ENCODE measurements around the gene LACTB.

Gene LACTB

DNA sequence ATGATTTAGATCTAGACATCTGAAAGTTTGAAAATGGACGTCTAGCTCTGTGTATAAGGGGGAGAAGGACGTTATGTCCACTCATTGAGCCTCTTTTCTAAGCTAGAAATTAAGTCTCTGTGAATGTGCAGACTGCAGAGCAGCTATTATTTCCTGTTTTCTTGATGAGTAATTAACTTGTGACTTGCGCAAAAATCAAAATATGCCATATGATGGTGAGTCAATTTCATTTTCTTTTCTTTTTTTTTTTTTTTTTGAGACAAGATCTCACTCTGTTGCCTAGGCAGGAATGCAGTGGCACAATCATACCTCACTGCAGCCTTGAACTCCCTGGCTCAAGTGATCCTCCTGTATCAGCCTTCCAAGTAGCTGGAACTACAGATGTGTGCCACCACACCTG, 14.1 kb downstream of the LACTB start:
- Histone ChIP-seq H3K4me2 (ENCODE audit: low read depth, low read length, poor library complexity, severe bottlenecking) (no peak overlapping the region), H3K9ac (ENCODE audit: low read length) (no peak overlapping the region), H3K36me3 (ENCODE audit: low read length) (no peaks in the 10 kb centered on the region), H4K20me1 (ENCODE audit: low read depth, low read length) (no peaks in the 10 kb centered on the region), H3K27ac (ENCODE audit: low read depth, low read length) (no peak overlapping the region), H3K9me2 (replicated peaks; ENCODE audit: insufficient read depth, low read length) (no peaks in the 10 kb centered on the region), H3K79me2 (ENCODE audit: insufficient read depth, low read length) (no peaks in the 10 kb centered on the region), H3K4me3 (ENCODE audit: insufficient read depth, low read length, poor library complexity, severe bottlenecking) (no peak overlapping the region), H3K9me3 (ENCODE audit: insufficient read depth, low read length) (no peaks in the 10 kb centered on the region), H3K27me3 (ENCODE audit: low read length) (no peaks in the 10 kb centered on the region), H2AFZ (ENCODE audit: low read depth, low read length, severe bottlenecking) (no peak overlapping the region), H3F3A (ENCODE audit: insufficient read depth) (no peaks in the 10 kb centered on the region)
- TF ChIP-seq, protein P1, sequence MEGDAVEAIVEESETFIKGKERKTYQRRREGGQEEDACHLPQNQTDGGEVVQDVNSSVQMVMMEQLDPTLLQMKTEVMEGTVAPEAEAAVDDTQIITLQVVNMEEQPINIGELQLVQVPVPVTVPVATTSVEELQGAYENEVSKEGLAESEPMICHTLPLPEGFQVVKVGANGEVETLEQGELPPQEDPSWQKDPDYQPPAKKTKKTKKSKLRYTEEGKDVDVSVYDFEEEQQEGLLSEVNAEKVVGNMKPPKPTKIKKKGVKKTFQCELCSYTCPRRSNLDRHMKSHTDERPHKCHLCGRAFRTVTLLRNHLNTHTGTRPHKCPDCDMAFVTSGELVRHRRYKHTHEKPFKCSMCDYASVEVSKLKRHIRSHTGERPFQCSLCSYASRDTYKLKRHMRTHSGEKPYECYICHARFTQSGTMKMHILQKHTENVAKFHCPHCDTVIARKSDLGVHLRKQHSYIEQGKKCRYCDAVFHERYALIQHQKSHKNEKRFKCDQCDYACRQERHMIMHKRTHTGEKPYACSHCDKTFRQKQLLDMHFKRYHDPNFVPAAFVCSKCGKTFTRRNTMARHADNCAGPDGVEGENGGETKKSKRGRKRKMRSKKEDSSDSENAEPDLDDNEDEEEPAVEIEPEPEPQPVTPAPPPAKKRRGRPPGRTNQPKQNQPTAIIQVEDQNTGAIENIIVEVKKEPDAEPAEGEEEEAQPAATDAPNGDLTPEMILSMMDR (IDR thresholded peaks at IDR 0.05; ENCODE audit: insufficient read depth, low read length, poor library complexity, severe bottlenecking), result no peak
- no peak for TF ChIP-seq EZH2phosphoT487 (conservative IDR thresholded peaks at IDR 0.05; ENCODE audit: low read length)

DNA sequence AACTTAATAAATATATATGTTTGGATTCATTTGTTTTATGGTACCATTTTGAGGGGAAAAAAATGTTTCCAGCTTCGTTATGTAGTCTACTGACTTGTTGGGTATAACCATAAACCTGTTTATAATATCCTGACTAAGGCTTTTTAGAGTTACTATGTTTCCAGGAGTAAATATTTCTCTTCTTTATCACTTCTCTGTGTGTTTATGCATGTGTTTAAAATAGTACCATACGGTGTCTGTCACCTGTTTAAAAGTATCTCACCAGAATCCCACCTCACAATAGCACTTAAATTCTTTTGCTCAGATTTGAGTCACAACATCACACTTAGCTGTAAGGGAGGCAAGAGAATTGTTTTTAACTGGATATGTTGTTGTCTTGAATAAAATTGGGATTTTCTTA, 15.1 kb downstream of the LACTB start:
- Histone ChIP-seq H3K27me3 (ENCODE audit: low read length) (no peaks in the 10 kb centered on the region), H3K4me2 (ENCODE audit: low read depth, low read length, poor library complexity, severe bottlenecking) (no peak overlapping the region), H3K4me3 (ENCODE audit: insufficient read depth, low read length, poor library complexity, severe bottlenecking) (no peak overlapping the region), H2AFZ (ENCODE audit: low read depth, low read length, severe bottlenecking) (no peak overlapping the region), H4K20me1 (ENCODE audit: low read depth, low read length) (no peaks in the 10 kb centered on the region), H3K9me2 (replicated peaks; ENCODE audit: insufficient read depth, low read length) (no peaks in the 10 kb centered on the region), H3K9me3 (ENCODE audit: insufficient read depth, low read length) (no peaks in the 10 kb centered on the region), H3K79me2 (ENCODE audit: insufficient read depth, low read length) (no peaks in the 10 kb centered on the region), H3K27ac (ENCODE audit: low read depth, low read length) (no peak overlapping the region), H3K36me3 (ENCODE audit: low read length) (no peaks in the 10 kb centered on the region), H3F3A (ENCODE audit: insufficient read depth) (no peaks in the 10 kb centered on the region), H3K9ac (ENCODE audit: low read length) (no peak overlapping the region)
- TF ChIP-seq, protein P1 (IDR thresholded peaks at IDR 0.05; ENCODE audit: insufficient read depth, low read length, poor library complexity, severe bottlenecking), result no peak
- no peak for TF ChIP-seq EZH2phosphoT487 (conservative IDR thresholded peaks at IDR 0.05; ENCODE audit: low read length)

DNA sequence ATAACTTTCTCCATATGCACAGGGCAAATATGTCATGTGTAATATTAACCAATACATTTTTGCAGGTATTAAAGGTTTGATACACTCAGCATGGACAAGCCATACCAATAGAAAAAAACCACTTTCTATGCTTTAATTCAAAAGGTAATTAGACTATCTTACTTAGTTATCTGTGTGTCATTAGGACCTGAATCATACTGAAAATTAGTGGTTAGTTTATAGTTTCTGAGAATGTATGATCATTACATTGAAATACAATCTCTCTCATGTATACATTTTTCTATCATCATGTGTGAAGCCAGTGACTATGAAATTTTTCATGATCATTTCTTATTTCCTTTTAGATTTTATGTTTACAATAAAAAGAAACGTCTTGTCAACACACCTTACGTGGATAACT, 19.3 kb downstream of the LACTB start:
- no peak overlapping the region for H3K27ac ChIP-seq (ENCODE audit: low read depth, low read length)
- no peaks in the 10 kb centered on the region for H3K36me3 ChIP-seq (ENCODE audit: low read length)
- no peaks in the 10 kb centered on the region for H3K9me3 ChIP-seq (ENCODE audit: insufficient read depth, low read length)
- H4K20me1 ChIP-seq (ENCODE audit: low read depth, low read length), result no peaks in the 10 kb centered on the region
- no peaks in the 10 kb centered on the region for H3K79me2 ChIP-seq (ENCODE audit: insufficient read depth, low read length)
- H3K4me3 ChIP-seq (ENCODE audit: insufficient read depth, low read length, poor library complexity, severe bottlenecking), result no peak overlapping the region
- H2AFZ ChIP-seq (ENCODE audit: low read depth, low read length, severe bottlenecking), result no peak overlapping the region
- H3K9ac ChIP-seq (ENCODE audit: low read length), result no peak overlapping the region
- no peaks in the 10 kb centered on the region for H3F3A ChIP-seq (ENCODE audit: insufficient read depth)
- H3K9me2 ChIP-seq (replicated peaks; ENCODE audit: insufficient read depth, low read length), result no peaks in the 10 kb centered on the region
- H3K27me3 ChIP-seq (ENCODE audit: low read length), result no peaks in the 10 kb centered on the region
- H3K4me2 ChIP-seq (ENCODE audit: low read depth, low read length, poor library complexity, severe bottlenecking), result no peak overlapping the region
- TF ChIP-seq, protein P1 (IDR thresholded peaks at IDR 0.05; ENCODE audit: insufficient read depth, low read length, poor library complexity, severe bottlenecking), result no peak
- no peak for TF ChIP-seq EZH2phosphoT487 (conservative IDR thresholded peaks at IDR 0.05; ENCODE audit: low read length)

All from SU-DHL-6 (cell line).